Muscle layer of colon (tissue), 2 donors: ENCODE results near the gene WWOX.

ENCODE experiments used
- H3K27ac ChIP-seq: one replicate; pipeline ENCODE4 v1.7.0; 2013; ENCODE audit warnings: low read depth, mild to moderate bottlenecking, low read length, moderate library complexity
- H3K27me3 ChIP-seq, 2 donors: one replicate each; pipeline ENCODE4 v1.7.0; 2013; ENCODE audit warnings: low read length in 2 of 2, mild to moderate bottlenecking in 2 of 2; ENCODE audit not compliant: insufficient read depth in 2 of 2, control insufficient read depth in 1 of 2
- H3K36me3 ChIP-seq: one replicate; pipeline ENCODE4 v1.7.0; 2013; ENCODE audit warnings: mild to moderate bottlenecking, low read length; ENCODE audit not compliant: insufficient read depth
- H3K4me1 ChIP-seq: one replicate; pipeline ENCODE4 v1.7.0; 2013; ENCODE audit warnings: mild to moderate bottlenecking, low read length; ENCODE audit not compliant: insufficient read depth
- H3K4me3 ChIP-seq, 2 donors: one replicate each; pipeline ENCODE4 v1.7.0; 2013; ENCODE audit warnings: low read length in 2 of 2, low read depth in 1 of 2, mild to moderate bottlenecking in 1 of 2, moderate library complexity in 1 of 2
- H3K9ac ChIP-seq: one replicate; pipeline ENCODE4 v1.7.0; 2013; ENCODE audit warnings: low read length
- H3K9me3 ChIP-seq: one replicate; pipeline ENCODE4 v1.7.0; 2013; ENCODE audit warnings: mild to moderate bottlenecking, low read length
- donor health status: abdominal sarcoma.
- donor health status: Adenocarcinoma of cecum.

Gene WWOX

GRCh38 chr16:78584213-78584860 is 484.9 kb downstream of the WWOX start:
- Histone ChIP-seq H3K9me3 (no peaks in the 10 kb centered on the region), H3K27ac (no peak overlapping the region), H3K4me3 (no peak overlapping the region), H3K36me3 (no peaks in the 10 kb centered on the region), H3K27me3 (no peaks in the 10 kb centered on the region), H3K4me1 (no peaks in the 10 kb centered on the region), H3K9ac (no peak overlapping the region)

- H3K4me1 ChIP-seq = no peaks in the 10 kb centered on the region
- no peak overlapping the region for H3K4me3 ChIP-seq
- no peak overlapping the region for H3K27ac ChIP-seq
- H3K9ac ChIP-seq = no peak overlapping the region
- no peaks in the 10 kb centered on the region for H3K36me3 ChIP-seq
- H3K9me3 ChIP-seq = no peaks in the 10 kb centered on the region
- no peaks in the 10 kb centered on the region for H3K27me3 ChIP-seq
Measured at GRCh38 chr16:78584991-78585390, 485.5 kb downstream of the WWOX start.

- H3K36me3 ChIP-seq = no peaks in the 10 kb centered on the region
Measured at GRCh38 chr16:78589331-78589730, 489.9 kb downstream of the WWOX start.

GRCh38 chr16:78591682-78592103 is 492.2 kb downstream of the WWOX start:
- Histone ChIP-seq H3K9me3 (no peaks in the 10 kb centered on the region), H3K27me3 (no peaks in the 10 kb centered on the region), H3K4me3 (no peak overlapping the region), H3K27ac (no peak overlapping the region), H3K4me1 (peaks cover 9% of the 10 kb centered on the region), H3K9ac (no peak overlapping the region), H3K36me3 (no peaks in the 10 kb centered on the region)

More at GRCh38 chr16:78589331-78589730, 489.9 kb downstream of the WWOX start:
- Histone ChIP-seq H3K4me1 (peaks cover 9% of the 10 kb centered on the region), H3K27ac (no peak overlapping the region), H3K4me3 (no peak overlapping the region), H3K27me3 (no peaks in the 10 kb centered on the region), H3K9me3 (no peaks in the 10 kb centered on the region), H3K9ac (no peak overlapping the region)

GRCh38 chr16:78592111-78592510 is 492.7 kb downstream of the WWOX start:
- H3K9ac ChIP-seq = no peak overlapping the region
- no peaks in the 10 kb centered on the region for H3K36me3 ChIP-seq
- peaks cover 9% of the 10 kb centered on the region for H3K4me1 ChIP-seq
- H3K27me3 ChIP-seq = no peaks in the 10 kb centered on the region
- no peaks in the 10 kb centered on the region for H3K9me3 ChIP-seq
- H3K4me3 ChIP-seq = no peak overlapping the region
- no peak overlapping the region for H3K27ac ChIP-seq

GRCh38 chr16:78593352-78593751 is 493.9 kb downstream of the WWOX start:
- Histone ChIP-seq H3K9me3 (no peaks in the 10 kb centered on the region), H3K4me1 (peaks cover 9% of the 10 kb centered on the region), H3K27ac (no peak overlapping the region), H3K27me3 (no peaks in the 10 kb centered on the region), H3K36me3 (no peaks in the 10 kb centered on the region), H3K4me3 (no peak overlapping the region), H3K9ac (no peak overlapping the region)

GRCh38 chr16:78594191-78594590 is 494.7 kb downstream of the WWOX start:
- Histone ChIP-seq H3K4me1 (peaks cover 9% of the 10 kb centered on the region), H3K9ac (no peak overlapping the region), H3K36me3 (no peaks in the 10 kb centered on the region), H3K27ac (no peak overlapping the region), H3K9me3 (no peaks in the 10 kb centered on the region), H3K27me3 (no peaks in the 10 kb centered on the region), H3K4me3 (no peak overlapping the region)

DNA sequence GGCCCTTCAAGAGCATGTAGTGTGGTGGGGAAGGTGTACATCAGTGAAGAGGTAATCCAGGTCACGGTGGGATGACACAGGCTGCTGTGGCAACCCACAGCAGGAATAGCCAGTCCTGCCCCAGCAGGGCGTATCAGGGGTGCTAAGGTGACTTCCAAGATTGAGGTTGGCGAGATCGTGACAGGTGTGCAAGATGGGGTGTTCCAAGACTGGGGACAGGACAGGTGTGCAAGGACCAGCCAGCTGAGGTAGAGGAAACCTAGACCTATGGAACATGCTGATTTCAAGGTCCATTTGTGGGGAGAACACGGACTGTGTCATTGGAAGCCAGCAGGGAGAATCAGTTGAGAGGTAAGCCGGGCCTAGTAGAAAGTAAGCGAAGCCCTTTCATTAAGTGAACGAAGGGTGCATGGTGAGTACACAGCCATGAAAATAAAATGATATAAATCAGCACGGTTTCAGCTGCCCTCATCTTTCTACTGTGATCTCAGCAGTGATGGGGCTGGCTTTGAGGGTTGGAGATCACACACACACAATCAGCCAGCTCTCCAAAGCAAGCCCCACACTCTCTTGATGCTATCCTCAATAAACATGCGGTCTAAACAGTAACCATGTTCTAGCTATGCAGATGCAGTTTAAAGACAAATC is 497.0 kb downstream of the WWOX start:
- H3K4me3 ChIP-seq = no peak overlapping the region
- H3K9me3 ChIP-seq = no peaks in the 10 kb centered on the region
- H3K27ac ChIP-seq = no peak overlapping the region
- no peak overlapping the region for H3K9ac ChIP-seq
- peaks cover 9% of the 10 kb centered on the region for H3K4me1 ChIP-seq
- H3K27me3 ChIP-seq = no peaks in the 10 kb centered on the region
- no peaks in the 10 kb centered on the region for H3K36me3 ChIP-seq

DNA sequence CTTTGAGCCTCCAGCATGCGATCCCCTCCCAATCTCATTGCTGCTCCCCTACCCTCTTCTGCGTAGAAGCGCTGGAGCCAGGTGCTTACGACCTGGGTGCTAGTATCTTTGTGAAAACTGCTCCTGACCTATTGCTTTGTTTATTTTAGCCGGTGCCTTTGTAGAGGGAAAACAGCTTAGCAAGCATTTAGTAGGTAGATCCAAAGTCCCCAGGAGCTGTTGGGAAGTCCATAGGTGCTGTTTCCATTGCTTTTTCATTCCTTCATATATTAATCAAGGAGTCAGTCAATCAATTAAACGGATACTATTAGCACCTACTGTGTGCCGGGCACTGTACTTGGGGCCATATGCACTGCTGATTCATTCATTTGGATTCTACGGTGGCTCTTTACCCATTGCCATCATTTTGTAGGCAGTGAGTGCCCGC is 497.6 kb downstream of the WWOX start:
- H3K9me3 ChIP-seq = no peaks in the 10 kb centered on the region

DNA sequence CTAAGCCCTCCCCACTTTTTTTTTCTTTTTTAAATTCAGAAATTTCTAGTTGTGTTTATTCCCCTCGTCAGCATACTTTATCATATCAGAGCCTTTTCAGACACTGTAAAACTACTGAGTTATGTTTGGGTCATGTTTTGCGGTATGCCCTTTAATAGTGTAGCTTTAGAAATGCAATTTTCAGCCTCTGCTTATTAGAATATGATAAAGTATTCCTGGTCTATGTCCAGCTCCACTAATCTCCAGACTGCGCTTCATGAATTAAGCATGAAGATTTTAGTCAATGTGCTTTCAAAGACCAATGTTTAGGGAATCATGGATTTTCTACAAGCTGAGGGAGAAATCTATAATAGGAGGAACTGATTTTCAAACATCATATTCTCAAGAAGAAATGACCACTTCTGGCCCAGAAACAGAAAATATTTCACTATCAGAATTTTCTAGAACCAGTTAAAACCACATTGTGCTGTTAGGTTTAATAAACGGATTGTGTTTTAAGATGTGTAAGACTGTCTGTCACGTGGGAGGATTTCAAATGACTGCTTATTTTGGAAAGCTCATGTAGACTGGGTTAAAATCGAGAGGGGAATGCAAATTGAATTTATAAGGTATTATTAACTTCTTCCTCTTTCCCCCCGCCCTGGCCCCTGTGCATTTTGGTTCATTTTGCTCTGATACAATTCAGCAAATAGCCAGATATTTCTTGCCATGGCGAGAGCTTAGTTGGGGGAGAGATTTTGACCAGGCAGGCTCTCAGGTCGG is 498.5 kb downstream of the WWOX start:
- Histone ChIP-seq H3K9me3 (no peaks in the 10 kb centered on the region), H3K27ac (no peak overlapping the region), H3K4me1 (peaks cover under 1% of the 10 kb centered on the region), H3K36me3 (no peaks in the 10 kb centered on the region), H3K27me3 (no peaks in the 10 kb centered on the region), H3K4me3 (no peak overlapping the region), H3K9ac (no peak overlapping the region)

More for the DNA sequence above, 497.6 kb downstream of the WWOX start:
- H3K27me3 ChIP-seq = no peaks in the 10 kb centered on the region
- no peaks in the 10 kb centered on the region for H3K36me3 ChIP-seq
- no peak overlapping the region for H3K4me3 ChIP-seq
- peaks cover 9% of the 10 kb centered on the region for H3K4me1 ChIP-seq
- no peak overlapping the region for H3K27ac ChIP-seq
- H3K9ac ChIP-seq = no peak overlapping the region

DNA sequence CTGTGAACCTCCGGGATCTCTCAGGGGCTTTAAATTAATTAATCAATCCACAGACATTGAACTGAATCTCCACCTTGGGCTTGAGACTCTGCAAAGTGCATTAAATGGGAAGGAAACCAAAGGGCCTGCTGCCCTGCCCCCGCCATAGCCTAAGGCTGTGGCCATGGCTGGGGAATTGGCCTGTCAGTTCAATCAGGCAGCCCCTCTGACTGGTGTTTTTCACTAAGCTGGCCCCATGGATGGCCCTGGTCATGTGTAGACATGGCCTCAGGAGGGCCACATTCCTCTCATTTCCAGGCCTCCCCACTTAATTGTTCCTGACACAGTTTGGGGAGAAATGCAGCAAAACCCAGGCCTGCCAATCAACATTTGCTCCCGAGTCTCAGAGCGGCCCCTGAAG is 499.8 kb downstream of the WWOX start:
- no peaks in the 10 kb centered on the region for H3K4me1 ChIP-seq
- no peaks in the 10 kb centered on the region for H3K27me3 ChIP-seq
- H3K4me3 ChIP-seq = no peak overlapping the region
- no peak overlapping the region for H3K27ac ChIP-seq
- no peaks in the 10 kb centered on the region for H3K9me3 ChIP-seq
- no peak overlapping the region for H3K9ac ChIP-seq
- no peaks in the 10 kb centered on the region for H3K36me3 ChIP-seq
